LNCAP (cell line): Measurements from ENCODE around the gene CATSPERB.

Experiments
- TF ChIP-seq, protein P1 (sequence below): fragments of 450-650 bp; IDR thresholded peaks from 2 replicates; pipeline ENCODE4 v1.5.1; 2017; ENCODE audit warnings: mild to moderate bottlenecking

Gene CATSPERB

DNA sequence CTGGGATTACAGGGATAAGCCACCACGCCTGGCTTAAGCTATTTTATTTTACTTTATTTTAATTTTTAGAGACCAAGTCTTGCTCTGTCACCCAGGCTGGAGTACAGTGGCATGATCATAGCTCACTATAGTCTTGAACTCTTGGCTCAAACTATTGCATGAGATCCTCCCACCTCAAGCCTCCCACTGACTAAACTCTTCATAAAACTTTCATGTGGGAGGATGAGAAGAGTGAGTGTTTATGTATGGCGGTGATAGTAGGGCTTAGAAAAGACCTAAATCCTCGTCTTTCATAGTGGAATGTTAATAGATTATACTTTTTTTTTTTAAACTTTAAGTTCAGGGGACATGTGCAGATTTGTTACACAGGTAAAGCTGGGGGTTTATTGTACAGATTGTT, 198.3 kb downstream of the CATSPERB start:
- TF ChIP-seq, protein P1, sequence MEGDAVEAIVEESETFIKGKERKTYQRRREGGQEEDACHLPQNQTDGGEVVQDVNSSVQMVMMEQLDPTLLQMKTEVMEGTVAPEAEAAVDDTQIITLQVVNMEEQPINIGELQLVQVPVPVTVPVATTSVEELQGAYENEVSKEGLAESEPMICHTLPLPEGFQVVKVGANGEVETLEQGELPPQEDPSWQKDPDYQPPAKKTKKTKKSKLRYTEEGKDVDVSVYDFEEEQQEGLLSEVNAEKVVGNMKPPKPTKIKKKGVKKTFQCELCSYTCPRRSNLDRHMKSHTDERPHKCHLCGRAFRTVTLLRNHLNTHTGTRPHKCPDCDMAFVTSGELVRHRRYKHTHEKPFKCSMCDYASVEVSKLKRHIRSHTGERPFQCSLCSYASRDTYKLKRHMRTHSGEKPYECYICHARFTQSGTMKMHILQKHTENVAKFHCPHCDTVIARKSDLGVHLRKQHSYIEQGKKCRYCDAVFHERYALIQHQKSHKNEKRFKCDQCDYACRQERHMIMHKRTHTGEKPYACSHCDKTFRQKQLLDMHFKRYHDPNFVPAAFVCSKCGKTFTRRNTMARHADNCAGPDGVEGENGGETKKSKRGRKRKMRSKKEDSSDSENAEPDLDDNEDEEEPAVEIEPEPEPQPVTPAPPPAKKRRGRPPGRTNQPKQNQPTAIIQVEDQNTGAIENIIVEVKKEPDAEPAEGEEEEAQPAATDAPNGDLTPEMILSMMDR, result no peak
